Lower leg skin (tissue), 4 donors: ENCODE data around the gene RNF227. TPM values are rescaled to one million over a fixed set of nuclear protein-coding genes. Genes with fewer than 3 reads are reported as not detected.

ENCODE experiments used
- DNase-seq, 2 donors: peaks; one replicate each; pipeline ENCODE4 v3.0.0-alpha.2; 2019; ENCODE audit warnings: low spot score in 2 of 2
- H3K4me3 ChIP-seq: fragments of 200-600 bp; sonication (generic); 2 replicates; pipeline ENCODE4 v1.5.1; 2017; ENCODE audit warnings: mild to moderate bottlenecking, low read depth; ENCODE audit not compliant: poor library complexity, severe bottlenecking
- POLR2A ChIP-seq, 2 donors: fragments of 450-650 bp; IDR thresholded peaks; one replicate each; pipeline ENCODE4 v1.6.1; 2016 to 2017; ENCODE audit warnings: antibody characterized with exemption in 2 of 2, mild to moderate bottlenecking in 1 of 2, moderate library complexity in 1 of 2
- WGBS, 2 donors: methylation state at CpG; one replicate each; pipeline ENCODE4 v1.1.5; 2018; 5-methylcytosine and 5-hydroxymethylcytosine counted together
- intact Hi-C: fragments of 100-400 bp; cut with DNase I; formaldehyde crosslinking; loops from one replicate; pipeline ENCODE4 v1.15.0; 2023; ENCODE audit warnings: low total_unique reads
- total RNA-seq, 4 donors: library from RNA; depleted of rRNA; stranded (reverse); fragments of >200 nt; gene quantifications; one replicate each; pipeline ENCODE4 v1.1.0, GENCODE V29; 2016
- TF ChIP-seq, protein P1 (sequence below), 3 donors: fragments of 450-650 bp; IDR thresholded peaks; one replicate each; pipeline ENCODE4 v1.5.1; 2016; ENCODE audit warnings: antibody characterized with exemption in 3 of 3, mild to moderate bottlenecking in 3 of 3, moderate library complexity in 2 of 3

RNF227 gene
- total RNA-seq, 4 donors from 2014 or later: 111 to 202 (median 172) TPM

DNA sequence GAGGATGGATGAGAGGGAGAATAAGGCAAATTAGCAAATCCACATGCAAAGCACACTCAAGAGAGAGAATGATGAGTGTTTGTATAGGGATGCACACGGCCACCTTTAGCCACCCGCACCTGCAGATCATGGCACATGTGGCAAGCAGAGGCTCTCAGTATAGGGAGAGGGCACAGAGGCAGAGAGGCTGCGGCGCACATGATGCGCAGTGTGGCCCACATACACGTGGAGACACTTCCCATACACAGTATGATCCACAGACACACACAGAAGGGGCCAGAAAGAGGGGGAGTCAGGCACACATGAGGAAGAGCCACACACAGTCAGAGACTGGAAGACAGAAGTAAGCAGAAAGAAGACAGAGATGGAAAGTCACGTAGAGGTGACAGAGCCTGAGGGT lies 34.0 kb downstream of the RNF227 start:
- 46 to 54% methylated on average over 7 of the region's 7 CpGs for WGBS, 2 donors
- TF ChIP-seq, protein P1, sequence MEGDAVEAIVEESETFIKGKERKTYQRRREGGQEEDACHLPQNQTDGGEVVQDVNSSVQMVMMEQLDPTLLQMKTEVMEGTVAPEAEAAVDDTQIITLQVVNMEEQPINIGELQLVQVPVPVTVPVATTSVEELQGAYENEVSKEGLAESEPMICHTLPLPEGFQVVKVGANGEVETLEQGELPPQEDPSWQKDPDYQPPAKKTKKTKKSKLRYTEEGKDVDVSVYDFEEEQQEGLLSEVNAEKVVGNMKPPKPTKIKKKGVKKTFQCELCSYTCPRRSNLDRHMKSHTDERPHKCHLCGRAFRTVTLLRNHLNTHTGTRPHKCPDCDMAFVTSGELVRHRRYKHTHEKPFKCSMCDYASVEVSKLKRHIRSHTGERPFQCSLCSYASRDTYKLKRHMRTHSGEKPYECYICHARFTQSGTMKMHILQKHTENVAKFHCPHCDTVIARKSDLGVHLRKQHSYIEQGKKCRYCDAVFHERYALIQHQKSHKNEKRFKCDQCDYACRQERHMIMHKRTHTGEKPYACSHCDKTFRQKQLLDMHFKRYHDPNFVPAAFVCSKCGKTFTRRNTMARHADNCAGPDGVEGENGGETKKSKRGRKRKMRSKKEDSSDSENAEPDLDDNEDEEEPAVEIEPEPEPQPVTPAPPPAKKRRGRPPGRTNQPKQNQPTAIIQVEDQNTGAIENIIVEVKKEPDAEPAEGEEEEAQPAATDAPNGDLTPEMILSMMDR (IDR thresholded peaks at IDR 0.05): no peak
- no peak for TF ChIP-seq POLR2A (IDR thresholded peaks at IDR 0.05)
- DNase-seq: peak in 1 of 2 donors; percentile 78

DNA sequence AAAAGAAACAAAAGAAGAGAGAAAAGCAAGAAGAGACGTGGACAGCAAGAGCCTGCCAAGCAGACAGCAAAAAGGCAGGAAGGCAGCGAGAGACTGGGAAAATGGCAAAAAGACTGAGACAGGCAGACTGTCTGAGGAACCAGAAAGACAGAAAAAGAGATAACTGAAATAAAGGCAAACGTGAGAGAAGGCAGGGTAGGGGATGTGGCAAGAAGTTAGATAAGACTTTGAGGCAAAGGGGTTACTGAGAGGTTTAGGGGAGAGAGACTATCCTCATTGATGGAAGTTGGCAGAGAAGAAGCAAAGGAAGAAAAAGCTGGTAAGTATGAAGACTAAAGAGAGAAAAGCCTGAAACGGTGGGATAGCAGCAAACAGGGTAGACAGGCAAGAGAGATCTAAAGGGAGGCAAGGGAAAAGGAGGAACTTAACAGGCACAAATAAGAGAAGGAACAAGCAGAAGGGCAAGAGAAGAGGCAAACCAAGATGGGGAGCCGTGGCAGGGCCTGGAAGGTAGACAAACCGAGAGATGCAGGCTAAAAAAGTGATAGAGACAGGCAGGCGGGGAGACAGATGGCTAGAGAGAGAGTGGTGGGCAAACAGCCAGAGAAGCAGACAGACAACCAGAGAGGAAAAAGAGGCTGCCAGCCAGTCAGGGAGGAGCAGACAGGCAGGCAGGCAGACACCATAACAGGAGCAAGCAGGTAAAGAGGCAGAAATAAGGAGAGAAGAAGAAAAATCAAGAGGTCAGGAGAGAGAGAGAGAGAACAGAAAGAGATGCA lies 34.6 kb downstream of the RNF227 start:
- 42 to 52% methylated on average over 7 of the region's 7 CpGs for WGBS, 2 donors
- DNase-seq: peak in 1 of 2 donors; percentile 80
- no peak for TF ChIP-seq POLR2A (IDR thresholded peaks at IDR 0.05)
- TF ChIP-seq, protein P1 (IDR thresholded peaks at IDR 0.05): no peak

More for the DNA sequence above, 34.0 kb downstream of the RNF227 start:
- H3K4me3 ChIP-seq: no peak overlapping the region
- intact Hi-C loops: no loop called here

DNA sequence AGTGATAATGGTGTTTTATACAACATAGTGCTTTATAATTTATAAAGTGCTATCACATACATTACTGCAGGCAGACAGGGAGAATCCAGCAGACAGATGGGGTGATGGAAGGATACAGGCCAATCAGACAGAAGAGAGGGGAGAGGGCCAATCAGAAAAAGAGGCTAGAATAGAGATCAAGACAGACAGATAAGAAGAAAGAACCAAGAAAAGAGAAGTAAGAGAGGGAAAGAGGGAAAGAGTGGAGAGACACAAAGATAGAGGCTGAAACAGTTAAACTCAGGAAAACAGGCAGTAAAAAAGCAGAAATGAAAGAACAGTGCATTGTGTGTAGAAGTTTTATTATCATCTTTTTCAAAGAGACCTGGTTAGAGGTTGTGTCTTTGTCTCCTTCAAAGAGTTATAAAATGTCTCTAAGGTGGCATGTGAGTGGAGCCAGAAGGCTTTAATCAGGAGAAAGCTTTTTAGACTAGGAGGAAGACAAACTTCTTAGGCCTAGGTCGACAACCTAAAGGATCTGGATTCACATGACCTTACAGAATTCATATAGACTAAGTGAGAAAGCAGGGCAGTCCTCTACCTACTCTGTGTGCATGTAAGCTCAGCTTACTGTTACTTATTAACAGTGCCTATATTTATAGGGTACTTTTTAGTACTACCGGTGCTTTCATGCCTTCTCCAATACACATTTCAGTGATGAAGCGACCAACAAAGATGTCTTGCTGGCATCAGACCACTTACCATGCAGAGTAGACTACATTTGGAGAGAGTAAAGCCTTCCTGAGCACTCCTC lies 35.8 kb downstream of the RNF227 start:
- no peak overlapping the region for H3K4me3 ChIP-seq
- 76 to 80% methylated on average over 3 of the region's 3 CpGs for WGBS, 2 donors
- DNase-seq: no peak
- TF ChIP-seq, protein P1 (IDR thresholded peaks at IDR 0.05): no peak
- TF ChIP-seq POLR2A (IDR thresholded peaks at IDR 0.05): no peak
- intact Hi-C loops: no loop called here

More for the DNA sequence above, 34.6 kb downstream of the RNF227 start:
- no peak overlapping the region for H3K4me3 ChIP-seq
- intact Hi-C loops: no loop called here

DNA sequence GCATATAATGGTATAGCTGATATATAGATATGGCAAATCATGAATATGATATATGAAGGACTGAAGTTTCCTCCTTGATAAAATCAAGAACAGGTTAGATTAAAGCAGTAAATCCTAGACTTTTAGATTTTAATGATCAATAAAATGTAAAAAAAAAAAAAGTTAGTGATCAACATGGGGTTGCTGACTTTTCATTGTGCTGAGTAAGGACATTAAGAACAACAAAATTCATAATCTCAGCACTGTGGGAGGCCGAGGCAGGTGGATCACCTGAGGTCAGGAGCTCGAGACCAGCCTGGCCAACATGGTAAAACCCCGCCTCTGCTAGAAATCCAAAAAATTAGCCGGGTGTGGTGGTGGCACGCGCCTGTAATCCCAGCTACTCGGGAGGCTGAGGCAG lies 37.9 kb downstream of the RNF227 start:
- intact Hi-C loops: no loop called here
- no peak for TF ChIP-seq POLR2A (IDR thresholded peaks at IDR 0.05)
- TF ChIP-seq, protein P1 (IDR thresholded peaks at IDR 0.05): no peak
- 93 to 94% methylated on average over 7 of the region's 7 CpGs for WGBS, 2 donors
- no peak overlapping the region for H3K4me3 ChIP-seq
- peak in 1 of 2 donors; percentile 49 for DNase-seq

DNA sequence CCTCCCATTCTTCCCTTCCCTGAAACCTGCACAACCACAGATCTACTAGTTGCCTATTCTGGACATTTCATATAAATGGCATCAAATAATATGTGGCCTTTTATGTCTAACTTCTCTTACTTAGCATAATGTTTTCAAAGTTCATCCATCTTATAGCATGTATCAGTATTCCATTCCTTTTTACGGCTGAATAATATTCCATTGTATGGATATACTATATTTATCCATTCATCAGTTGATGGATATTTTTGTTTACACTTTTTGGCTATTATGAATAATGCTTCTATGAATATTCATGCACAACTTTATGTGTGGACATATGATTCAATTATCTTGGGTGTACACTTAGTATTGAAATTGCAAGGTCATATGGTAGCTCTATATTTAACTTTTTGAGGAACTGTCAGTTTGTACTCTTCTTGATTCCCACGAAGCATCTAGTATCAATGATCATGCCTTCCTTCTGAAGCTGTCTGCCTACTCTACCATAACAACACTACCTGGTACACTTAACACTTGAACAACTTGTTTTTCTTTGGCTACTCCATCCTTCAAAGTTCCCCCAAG lies 40.2 kb downstream of the RNF227 start:
- TF ChIP-seq, protein P1 (IDR thresholded peaks at IDR 0.05): no peak
- TF ChIP-seq POLR2A (IDR thresholded peaks at IDR 0.05): no peak
- no peak overlapping the region for H3K4me3 ChIP-seq
- intact Hi-C loops: no loop called here
- 79% methylated on average over 2 of the region's 2 CpGs for WGBS, 2 donors
- no peak for DNase-seq
